ENCODE data around the gene SDF4.
"Not testable (repeated sequence)": the region's sequence is repeated elsewhere in the genome, so short reads cannot be mapped to it uniquely, and the experiment has no call there.

Gene SDF4

DNA sequence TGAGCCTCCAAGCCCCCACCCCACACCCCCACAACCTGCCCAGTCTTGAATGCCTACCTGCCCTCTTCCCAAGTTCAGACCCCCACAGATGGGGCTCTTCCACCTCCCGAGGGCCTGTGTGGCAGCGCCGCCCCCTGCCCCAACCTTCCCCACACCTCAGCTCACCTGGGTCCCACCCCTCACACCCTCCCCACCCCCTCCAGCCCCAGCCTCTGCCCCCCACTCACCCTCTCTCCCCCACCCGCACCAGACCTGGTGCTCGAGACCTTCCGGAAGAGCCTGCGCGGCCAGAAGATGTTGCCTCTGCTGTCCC, 34.7 kb downstream of the SDF4 start:
- no peak overlapping the region for H3K27ac ChIP-seq (ENCODE audit: low read depth, low read length, poor library complexity, severe bottlenecking)

DNA sequence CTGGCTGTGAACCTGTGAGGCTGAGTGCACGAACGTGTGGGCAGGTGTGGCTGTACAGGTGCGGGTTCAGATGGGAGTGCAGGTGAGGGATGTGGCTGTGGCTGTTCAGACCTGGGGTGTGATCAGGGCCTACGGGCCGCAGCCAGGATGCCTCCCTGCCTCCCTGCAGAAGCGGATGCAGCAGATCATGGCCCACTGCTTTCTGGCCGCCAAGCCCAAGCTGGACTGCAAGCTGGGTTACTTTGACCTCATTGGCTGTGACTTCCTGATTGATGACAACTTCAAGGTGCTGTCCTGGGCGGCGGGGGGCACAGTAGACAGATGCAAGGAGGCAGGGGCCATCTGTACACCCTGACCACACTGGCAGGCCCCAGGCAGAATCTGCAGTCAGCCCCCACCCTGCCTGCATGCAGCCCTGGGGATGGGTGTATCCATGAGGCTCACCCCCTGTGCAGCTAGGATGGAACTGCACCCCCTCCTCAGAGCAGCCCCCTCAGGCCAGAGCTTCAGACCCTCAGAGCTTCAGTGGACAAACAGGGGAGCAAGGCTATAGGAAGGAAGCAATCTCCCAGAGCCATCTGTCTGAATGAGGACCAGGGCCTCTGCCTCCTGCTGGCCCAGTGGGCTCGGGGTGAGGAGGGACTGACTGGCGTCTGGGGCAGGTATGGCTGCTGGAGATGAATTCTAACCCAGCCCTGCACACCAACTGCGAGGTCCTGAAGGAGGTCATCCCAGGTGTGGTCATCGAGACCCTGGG, 35.2 kb downstream of the SDF4 start:
- H3K36me3 ChIP-seq (ENCODE audit: insufficient read depth, low read length) = no peaks in the 10 kb centered on the region; the same call in 1 of the 2 replicates

More for the DNA sequence above, 34.7 kb downstream of the SDF4 start:
- H4K20me1 ChIP-seq (ENCODE audit: insufficient read depth, low read length) = no peaks in the 10 kb centered on the region
- peaks cover 12% of the 10 kb centered on the region for H3K27me3 ChIP-seq (ENCODE audit: insufficient read depth, low read length)
- no peak overlapping the region for H3K4me3 ChIP-seq (ENCODE audit: low read depth, low read length, poor library complexity, severe bottlenecking)
- H3K36me3 ChIP-seq (ENCODE audit: insufficient read depth, low read length) = no peaks in the 10 kb centered on the region
- H3K9ac ChIP-seq (ENCODE audit: low read length) = no peak overlapping the region
- no peaks in the 10 kb centered on the region for H3K4me1 ChIP-seq (ENCODE audit: insufficient read depth, low read length, severe bottlenecking)
- no peaks in the 10 kb centered on the region for H3K79me2 ChIP-seq (ENCODE audit: insufficient read depth, low read length)
- TF ChIP-seq, protein P1, sequence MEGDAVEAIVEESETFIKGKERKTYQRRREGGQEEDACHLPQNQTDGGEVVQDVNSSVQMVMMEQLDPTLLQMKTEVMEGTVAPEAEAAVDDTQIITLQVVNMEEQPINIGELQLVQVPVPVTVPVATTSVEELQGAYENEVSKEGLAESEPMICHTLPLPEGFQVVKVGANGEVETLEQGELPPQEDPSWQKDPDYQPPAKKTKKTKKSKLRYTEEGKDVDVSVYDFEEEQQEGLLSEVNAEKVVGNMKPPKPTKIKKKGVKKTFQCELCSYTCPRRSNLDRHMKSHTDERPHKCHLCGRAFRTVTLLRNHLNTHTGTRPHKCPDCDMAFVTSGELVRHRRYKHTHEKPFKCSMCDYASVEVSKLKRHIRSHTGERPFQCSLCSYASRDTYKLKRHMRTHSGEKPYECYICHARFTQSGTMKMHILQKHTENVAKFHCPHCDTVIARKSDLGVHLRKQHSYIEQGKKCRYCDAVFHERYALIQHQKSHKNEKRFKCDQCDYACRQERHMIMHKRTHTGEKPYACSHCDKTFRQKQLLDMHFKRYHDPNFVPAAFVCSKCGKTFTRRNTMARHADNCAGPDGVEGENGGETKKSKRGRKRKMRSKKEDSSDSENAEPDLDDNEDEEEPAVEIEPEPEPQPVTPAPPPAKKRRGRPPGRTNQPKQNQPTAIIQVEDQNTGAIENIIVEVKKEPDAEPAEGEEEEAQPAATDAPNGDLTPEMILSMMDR (IDR thresholded peaks at IDR 0.05; ENCODE audit: low read length) = no peak
- TF ChIP-seq EZH2 (IDR thresholded peaks at IDR 0.05; ENCODE audit: borderline replicate concordance, low read length) = no peak
- H3K9me3 ChIP-seq (ENCODE audit: low read length) = peaks cover 4% of the 10 kb centered on the region; the same call in 1 of the 2 replicates
- H3K9me2 ChIP-seq (ENCODE audit: low read depth, low read length) = no peaks in the 10 kb centered on the region
- H2AFZ ChIP-seq (ENCODE audit: low read length) = no peak overlapping the region
- no peaks in the 10 kb centered on the region for H3F3A ChIP-seq (ENCODE audit: insufficient read depth, low read length)
- H3K4me2 ChIP-seq (ENCODE audit: low read length) = no peak overlapping the region

DNA sequence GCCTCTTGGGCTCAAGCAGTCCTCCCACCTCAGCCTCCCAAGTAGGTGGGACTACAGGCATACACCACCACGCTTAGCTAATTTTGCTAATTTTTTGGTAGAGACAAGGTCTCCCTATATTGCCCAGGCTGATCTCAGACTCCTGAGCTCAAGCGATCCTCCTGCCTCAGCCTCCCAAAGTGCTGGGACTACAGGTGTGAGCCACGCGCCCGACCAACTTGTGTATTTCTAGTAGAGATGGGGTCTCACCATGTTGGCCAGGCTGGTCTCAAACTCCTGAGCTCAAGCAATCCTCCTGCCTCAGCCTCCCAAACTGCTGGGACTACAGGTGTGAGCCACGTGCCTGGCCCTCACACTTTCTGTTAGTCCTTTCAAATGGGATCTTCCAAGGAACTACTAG, 36.1 kb downstream of the SDF4 start:
- H3K36me3 ChIP-seq (ENCODE audit: insufficient read depth, low read length); H3K9me2 ChIP-seq (ENCODE audit: low read depth, low read length); H2AFZ ChIP-seq (ENCODE audit: low read length); H4K20me1 ChIP-seq (ENCODE audit: insufficient read depth, low read length); H3K79me2 ChIP-seq (ENCODE audit: insufficient read depth, low read length); H3K4me1 ChIP-seq (ENCODE audit: insufficient read depth, low read length, severe bottlenecking); H3K27ac ChIP-seq (ENCODE audit: low read depth, low read length, poor library complexity, severe bottlenecking); H3K9ac ChIP-seq (ENCODE audit: low read length); H3K4me3 ChIP-seq (ENCODE audit: low read depth, low read length, poor library complexity, severe bottlenecking); H3K9me3 ChIP-seq (ENCODE audit: low read length); H3K4me2 ChIP-seq (ENCODE audit: low read length); H3F3A ChIP-seq (ENCODE audit: insufficient read depth, low read length): not testable (repeated sequence)
- peaks cover 18% of the 10 kb centered on the region for H3K27me3 ChIP-seq (ENCODE audit: insufficient read depth, low read length)

More for the DNA sequence above, 35.2 kb downstream of the SDF4 start:
- Histone ChIP-seq H3K9me3 (ENCODE audit: low read length) (peaks cover 4% of the 10 kb centered on the region; the same call in 1 of the 2 replicates), H3F3A (ENCODE audit: insufficient read depth, low read length) (no peaks in the 10 kb centered on the region), H3K9ac (ENCODE audit: low read length) (no peak overlapping the region), H3K9me2 (ENCODE audit: low read depth, low read length) (no peaks in the 10 kb centered on the region), H3K79me2 (ENCODE audit: insufficient read depth, low read length) (no peaks in the 10 kb centered on the region), H4K20me1 (ENCODE audit: insufficient read depth, low read length) (no peaks in the 10 kb centered on the region), H3K4me1 (ENCODE audit: insufficient read depth, low read length, severe bottlenecking) (no peaks in the 10 kb centered on the region), H3K4me2 (ENCODE audit: low read length) (no peak overlapping the region), H2AFZ (ENCODE audit: low read length) (no peak overlapping the region), H3K27me3 (ENCODE audit: insufficient read depth, low read length) (peaks cover 12% of the 10 kb centered on the region), H3K27ac (ENCODE audit: low read depth, low read length, poor library complexity, severe bottlenecking) (no peak overlapping the region), H3K4me3 (ENCODE audit: low read depth, low read length, poor library complexity, severe bottlenecking) (no peak overlapping the region)
- TF ChIP-seq, protein P1 (IDR thresholded peaks at IDR 0.05; ENCODE audit: low read length) = no peak
- no peak for TF ChIP-seq EZH2 (IDR thresholded peaks at IDR 0.05; ENCODE audit: borderline replicate concordance, low read length)

DNA sequence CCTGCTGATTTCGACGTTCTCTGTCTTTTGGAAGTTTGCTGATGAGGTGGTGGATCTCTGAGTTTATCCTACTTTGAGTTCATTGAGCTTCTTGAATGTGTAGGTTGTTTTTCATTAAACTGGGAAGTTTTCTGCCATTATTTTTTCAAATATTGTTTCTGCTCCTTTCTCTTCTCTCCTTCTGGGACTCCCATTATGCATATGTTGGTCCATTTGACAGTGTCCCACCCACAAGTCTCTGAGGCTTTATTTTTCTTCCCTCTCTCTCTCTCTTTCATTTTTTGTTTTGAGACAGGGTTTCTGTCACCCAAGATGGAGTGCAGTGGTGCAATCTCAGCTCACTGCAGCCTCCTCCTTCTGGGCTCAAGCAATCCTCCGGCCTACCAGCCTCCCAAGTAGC, 37.1 kb downstream of the SDF4 start:
- Histone ChIP-seq H3K9ac (ENCODE audit: low read length) (no peak overlapping the region), H3K9me3 (ENCODE audit: low read length) (peaks cover 9% of the 10 kb centered on the region; the same call in 1 of the 2 replicates), H3K27me3 (ENCODE audit: insufficient read depth, low read length) (peaks cover 18% of the 10 kb centered on the region), H3K36me3 (ENCODE audit: insufficient read depth, low read length) (no peaks in the 10 kb centered on the region; the same call in 1 of the 2 replicates), H3K4me3 (ENCODE audit: low read depth, low read length, poor library complexity, severe bottlenecking) (no peak overlapping the region), H3K9me2 (ENCODE audit: low read depth, low read length) (no peaks in the 10 kb centered on the region), H3K79me2 (ENCODE audit: insufficient read depth, low read length) (no peaks in the 10 kb centered on the region), H3K4me1 (ENCODE audit: insufficient read depth, low read length, severe bottlenecking) (no peaks in the 10 kb centered on the region), H2AFZ (ENCODE audit: low read length) (no peak overlapping the region), H3K4me2 (ENCODE audit: low read length) (no peak overlapping the region), H4K20me1 (ENCODE audit: insufficient read depth, low read length) (no peaks in the 10 kb centered on the region), H3F3A (ENCODE audit: insufficient read depth, low read length) (no peaks in the 10 kb centered on the region), H3K27ac (ENCODE audit: low read depth, low read length, poor library complexity, severe bottlenecking) (no peak overlapping the region)
- TF ChIP-seq, protein P1 (IDR thresholded peaks at IDR 0.05; ENCODE audit: low read length) = no peak

Data from OCI-LY1 (cell line).